GM19035 (cell line): Measurements from ENCODE around the gene PRKN.

Experiments
- ATAC-seq: cut with Tn5 transposase; IDR thresholded peaks from one replicate; pipeline ENCODE4 v1.9.1; 2021; ENCODE audit not compliant: unreplicated experiment

Gene PRKN

DNA sequence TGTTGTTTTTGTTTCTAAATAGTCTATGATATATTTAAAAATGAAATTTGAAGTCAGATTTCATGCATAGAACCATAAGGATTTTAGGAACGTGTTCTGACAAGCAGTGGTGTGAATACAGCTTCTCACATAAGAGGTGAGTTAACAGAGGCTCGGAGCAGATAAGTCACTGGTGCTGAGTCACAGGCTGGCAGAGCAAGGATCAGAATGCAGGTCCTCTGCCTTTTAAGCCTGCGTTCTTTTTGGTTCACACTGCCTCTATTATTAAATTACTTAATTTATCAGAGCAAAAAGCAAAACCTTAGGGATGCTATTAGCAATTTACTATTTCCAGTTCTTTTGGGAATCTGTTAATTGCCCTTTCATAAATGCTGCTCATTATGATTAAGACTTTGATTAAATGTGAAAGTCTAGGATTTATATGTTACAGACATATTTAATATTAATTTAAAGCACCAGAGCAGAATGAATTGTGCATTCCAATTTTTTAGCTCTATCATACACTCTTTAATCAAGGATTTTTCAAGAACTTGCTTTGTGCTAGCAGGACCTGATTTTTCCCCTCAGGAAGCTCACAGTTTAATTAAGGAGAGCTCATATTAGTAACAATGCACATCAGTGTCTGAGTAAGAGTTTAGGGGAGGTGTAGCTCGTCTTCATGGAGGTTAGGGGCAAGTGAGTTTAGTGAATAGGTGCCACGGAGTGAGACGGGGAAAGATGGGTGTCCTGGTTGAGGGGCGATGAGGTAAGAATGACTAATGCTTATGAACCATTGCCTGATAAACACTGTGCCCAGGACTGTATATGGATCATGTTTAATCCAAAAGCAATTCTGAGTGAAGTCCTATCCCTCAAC is 1241.0 kb downstream of the PRKN start:
- ATAC-seq, result no peak

DNA sequence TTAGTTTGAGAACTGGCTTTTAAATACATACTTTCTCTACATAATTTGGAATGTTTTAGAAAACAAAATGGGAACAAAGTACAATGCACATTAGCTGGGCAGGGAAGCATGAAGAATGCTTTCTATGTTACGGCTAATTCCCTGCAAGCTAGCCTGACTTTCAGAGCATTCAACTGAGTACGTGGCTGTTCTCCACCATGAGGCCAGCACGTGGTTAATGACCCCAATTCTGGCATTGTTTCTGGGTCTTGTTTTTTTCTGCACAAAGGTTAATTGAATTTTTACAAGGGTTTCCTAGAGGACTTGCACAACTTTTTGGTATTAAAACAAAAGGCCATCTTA is 1245.1 kb downstream of the PRKN start:
- ATAC-seq, result no peak

DNA sequence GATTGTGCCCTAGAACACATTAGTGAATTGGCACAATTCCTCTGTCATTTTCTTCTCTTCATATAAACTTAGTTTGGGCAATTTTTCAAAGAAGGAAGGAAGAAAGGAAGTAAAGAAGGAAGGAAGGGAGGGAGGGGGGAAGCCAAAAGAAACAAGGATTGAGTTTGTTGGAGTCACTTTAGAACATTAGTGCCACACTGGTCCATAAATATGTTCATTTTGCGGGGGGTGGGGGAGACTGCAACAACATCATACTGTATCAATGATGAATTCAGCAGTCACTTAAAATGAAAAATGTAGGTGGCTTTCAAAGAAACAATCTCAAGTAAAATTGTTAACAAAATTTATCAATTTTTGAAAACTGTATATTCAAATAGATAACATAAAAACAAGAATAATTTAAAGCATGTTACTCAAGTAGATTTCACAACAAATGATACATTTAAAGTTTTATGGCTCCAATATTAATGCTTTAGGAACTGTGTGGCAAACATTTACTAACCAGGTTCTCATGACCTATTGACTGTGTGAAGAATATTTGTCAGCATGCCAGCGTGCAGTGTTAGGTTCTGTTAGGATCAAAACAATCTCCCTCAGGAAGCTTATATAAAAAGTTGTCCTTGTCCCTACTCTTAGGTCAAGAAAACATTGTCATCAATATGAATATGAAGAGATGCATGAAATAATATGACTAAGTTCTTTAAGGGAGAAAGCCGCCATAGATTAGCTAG is 1245.6 kb downstream of the PRKN start:
- ATAC-seq, result no peak

DNA sequence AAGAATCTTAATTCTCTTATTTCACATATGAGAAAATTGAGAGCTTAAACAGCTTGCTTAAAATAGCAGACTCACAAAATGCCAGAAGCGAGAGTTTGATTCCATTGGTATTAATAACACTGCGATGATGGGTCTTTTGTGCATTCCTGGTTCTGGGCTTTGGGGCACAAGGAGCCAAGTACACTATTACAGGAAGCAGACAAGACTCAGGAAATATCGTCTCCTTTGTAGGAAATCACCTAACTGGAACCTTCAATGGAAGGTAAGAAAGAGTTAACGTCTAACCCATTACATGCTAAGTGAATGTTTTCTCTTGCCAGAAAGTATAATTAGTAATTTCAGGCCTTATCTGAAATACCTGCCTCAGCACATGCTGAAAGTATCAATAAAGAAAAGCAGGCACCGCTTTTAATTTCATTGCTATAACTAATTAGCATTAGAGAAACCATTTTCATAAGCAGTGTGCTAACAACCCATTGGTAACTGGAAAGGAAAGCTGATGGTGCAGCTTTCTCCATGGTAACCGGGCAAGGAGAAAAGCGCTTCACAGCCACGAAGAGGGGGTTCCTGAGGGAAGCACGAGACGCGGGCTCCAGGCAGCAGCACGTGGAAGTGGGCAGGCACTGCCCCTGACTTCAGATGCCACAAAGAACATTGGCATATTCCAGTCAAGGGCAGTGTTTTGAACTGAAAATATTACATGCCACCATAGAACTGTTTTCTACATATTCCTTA is 1247.0 kb downstream of the PRKN start:
- ATAC-seq, result no peak

DNA sequence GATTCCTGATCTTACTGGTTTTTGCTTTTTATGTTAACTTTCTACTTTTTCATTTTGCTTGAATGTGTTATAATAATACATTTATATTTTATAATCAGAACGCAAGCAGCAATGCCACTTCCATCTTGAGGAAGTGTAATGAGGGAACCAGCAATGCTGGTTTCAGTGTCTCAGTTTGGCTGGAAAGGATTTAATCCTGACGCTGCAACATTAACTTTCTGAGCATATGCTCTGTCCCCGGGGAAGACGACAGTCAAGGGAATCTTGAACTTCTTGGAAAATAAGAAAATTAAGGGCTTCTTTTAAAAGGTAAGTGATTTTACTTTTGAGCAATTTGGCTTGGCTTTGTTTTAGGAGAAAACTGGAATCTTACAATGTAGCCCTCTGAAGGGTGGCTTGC is 1248.2 kb downstream of the PRKN start:
- ATAC-seq, result no peak

DNA sequence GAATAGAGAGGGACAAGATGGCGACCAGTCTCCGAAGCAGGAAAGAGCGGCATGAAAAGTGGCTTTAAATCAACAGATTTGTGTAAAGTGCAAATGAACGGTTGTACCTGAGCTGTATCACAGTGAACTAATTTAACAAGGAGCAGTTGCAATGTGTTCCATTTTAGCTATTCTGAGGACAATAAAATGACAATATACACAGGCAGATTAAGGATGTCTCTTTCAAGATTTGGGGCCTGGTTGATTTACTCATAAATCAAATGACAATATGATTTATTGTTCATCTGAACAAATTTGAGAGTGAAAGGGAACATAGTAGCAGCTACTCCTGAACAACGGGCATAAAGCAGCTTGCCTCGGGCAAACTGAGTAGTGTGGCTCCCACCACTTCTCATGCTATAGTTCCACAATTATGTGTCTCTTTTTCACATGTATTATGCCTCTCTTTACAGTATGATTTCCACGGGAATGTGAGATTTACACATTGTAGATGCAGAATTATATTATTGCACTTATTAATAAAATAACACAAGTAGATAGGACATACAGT is 1249.6 kb downstream of the PRKN start:
- no peak for ATAC-seq

DNA sequence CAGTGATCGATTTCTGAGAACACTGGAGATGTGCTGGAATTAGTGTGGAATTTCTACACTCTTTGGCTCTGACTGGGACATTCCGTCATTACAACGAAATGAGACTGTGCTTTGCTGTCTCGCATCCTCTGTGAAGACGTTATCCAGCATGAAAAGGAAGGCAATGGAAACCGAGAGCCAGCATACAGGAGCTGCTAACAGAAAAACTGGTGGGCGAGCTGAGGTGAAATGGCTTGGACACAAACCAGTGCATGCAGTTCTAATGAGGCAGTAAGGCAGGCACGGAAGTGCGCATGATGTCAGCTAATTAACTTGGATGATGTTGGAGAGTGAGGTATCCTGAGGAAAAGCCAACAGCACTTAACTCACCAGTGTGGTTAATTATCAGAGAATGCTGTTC is 1250.9 kb downstream of the PRKN start:
- no peak for ATAC-seq

DNA sequence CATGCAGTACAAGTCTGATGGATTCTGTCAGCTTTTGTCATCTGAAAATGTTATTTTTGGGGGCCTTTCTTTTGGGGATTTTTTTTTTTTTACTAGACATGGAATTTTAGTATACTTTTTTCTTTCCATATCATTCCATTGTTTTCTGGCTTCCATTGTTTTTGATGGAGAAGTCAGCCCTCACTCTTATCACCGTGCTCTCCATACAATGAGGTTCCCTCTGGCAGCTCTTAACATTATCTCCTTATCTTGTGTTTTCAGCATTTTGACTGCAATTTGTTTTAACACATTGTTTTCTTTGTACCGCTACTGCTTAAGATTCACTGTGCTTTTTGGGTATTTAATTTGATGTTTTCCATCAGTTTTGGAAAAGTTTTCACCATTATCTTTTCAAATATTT is 1262.2 kb downstream of the PRKN start:
- ATAC-seq, result no peak

DNA sequence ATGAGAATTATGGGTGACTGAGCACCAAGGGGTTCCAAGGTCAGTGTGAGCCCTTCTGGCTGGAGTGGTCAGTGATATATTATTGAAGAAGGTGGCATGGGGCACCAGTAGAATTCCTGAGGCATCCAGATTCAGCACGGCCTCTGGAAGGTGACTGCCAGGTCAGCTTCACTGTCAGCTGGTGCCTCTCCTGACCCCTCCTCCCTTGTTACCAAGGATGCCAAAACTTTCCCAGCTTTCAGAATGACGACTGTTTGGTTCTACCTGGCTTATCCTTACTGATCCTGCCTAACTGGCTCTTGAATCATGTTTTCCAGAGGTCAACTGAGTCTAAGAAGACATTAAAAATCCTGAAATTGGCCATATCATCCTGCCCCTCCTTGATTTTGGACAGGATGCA is 1264.5 kb downstream of the PRKN start:
- ATAC-seq, result no peak

DNA sequence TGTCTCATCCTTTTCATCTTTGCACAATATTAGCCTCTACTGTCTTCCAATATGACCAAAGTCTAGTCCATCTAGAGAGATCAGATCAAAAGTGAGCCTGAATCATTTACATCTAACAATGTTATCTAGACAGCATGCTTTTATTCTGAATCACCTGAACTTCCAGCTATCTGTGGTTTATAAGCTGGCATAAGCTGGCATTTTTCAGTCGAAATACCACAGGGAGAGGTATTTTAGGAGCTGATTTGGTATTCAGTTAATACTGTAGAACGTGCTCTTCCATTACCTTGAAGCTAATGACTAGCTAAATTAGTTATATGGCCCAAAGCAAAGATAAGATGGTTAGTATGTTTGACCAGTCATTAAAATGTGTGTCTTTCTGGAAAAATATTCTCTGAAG is 1265.4 kb downstream of the PRKN start:
- no peak for ATAC-seq

DNA sequence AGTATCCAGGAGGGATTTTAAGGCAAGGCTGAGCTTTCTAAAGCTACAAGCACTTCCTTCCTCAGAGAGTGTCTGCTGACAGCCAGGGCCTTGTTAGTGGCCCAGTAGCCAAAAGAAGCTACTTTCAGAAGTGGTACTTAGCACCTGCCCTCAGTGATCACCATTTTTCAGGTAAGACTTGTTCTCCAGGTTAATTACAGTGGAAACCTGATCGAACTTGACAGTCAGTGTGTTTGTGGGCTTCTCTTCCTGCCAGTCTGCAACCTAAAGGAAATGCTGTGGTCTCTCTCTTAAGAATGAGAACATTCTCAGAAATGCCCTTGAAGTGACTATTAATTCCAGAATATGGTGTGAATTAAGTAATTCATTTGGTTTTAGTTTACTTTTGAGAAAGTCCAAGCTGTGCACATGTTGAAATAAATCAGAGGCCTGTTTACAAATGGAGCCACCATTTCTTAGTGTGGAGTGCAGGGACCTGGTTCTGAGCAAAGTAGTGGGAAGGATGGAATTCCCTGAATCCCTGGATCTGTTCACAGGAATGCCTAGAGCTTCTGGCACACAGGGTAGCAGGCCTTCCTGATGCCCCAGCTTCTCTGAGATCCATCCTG is 1268.5 kb downstream of the PRKN start:
- no peak for ATAC-seq

DNA sequence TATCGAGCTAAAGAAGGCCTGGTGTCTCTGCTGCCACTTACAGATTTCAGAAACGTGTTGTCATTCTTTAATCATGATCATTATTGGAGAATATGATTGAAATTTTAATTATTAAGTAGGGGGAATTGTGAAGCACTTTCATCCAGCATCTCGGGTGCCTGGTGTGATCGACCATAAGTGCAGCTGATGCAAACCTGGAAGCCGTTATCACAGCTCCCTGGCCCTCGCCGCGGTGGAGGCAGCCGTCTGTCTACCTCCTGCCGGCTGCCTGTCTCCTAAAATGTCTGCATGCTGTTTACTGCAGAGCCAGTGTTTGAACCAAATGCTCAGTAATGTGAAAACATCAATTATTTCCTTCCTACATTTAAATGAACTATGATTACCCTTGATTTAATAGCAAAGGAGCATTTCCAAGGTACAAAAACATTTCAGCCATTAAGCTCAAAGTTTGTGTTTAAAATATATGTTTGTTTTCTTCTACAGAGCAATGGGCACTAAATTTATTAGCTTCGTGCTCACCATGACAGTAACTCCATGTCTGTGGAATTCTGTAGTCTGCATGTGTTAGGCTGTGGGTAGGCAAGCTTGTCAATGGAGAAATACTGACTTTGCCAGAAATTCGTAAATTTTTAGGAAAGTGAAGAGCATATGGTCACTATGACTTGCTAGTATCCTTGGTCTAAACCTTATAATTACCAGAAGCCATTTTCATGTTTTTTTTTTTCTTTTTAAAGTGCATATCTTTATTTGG is 1269.2 kb downstream of the PRKN start:
- ATAC-seq, result no peak

DNA sequence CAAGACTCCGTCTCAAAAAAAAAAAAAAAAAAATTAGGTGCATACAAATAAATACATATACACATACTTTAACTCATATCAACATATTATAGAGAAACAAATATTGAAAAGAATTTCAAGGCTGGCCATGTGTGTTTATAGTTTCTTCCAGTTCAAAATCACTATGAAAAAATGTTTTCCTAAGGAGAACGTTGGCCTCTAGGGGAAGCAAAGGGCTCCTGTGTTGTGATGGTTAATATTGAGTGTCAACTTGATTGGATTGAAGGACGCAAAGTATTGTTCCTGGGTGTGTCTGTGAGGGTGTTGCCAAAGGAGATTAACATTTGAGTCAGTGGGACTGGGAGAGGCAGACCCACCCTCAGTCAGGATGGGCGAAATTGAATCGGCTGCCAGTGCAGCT is 1271.7 kb downstream of the PRKN start:
- no peak for ATAC-seq

DNA sequence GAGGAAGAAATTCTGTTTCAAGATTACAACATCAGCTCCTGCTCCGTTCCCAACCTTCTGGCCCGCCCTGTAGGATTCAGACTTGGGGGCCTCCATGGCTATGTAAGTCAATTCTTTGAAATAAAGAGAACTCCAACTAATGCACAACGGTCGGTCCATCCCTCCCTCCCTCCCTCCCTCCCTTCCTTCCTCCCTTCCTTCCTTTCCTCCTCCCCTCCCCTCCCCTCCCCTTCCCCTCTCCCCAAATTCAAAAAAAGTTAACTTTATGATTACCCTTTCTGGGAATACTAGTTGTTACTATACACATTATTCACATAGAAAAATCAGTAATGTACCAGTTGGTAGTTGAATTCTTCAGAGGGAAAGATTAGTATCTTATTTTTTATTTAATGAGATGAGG is 1274.0 kb downstream of the PRKN start:
- no peak for ATAC-seq

DNA sequence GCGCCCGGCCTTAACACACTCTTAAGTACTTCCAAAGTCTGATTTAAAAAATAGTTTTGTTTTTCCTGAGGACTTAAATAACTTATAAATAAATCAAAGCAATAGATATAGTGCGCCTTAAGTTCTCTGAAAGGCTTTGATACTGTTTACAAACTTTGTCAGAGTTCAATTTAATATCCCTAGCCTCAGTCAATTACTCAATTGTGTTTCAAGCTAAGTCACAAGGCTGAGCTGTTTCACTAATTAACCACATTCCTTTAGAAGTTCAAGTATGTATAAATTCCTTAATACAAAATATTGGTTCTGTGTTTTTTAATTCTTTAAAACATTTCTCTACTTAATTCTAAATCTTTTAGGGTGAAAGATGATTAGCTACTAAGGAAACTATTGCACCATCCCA is 1275.3 kb downstream of the PRKN start:
- ATAC-seq, result no peak

DNA sequence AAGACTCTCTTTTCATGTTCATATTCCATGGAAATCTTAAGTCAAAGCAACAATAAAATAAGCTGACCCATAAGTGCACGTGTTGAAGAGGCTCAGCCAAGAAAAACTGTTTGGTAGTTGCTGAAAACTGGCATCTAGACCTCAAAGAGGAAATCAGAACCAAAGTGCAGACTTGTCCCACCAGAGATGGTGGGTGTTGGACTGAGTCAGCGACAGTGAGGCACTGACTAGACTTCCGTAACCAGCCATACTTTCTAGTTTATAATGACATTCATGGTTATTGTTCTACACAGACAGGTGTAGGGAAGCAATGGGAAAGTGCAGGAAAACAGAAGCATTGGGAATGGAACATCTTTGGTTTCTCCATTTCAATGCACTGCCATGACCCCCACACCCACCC is 1278.0 kb downstream of the PRKN start:
- no peak for ATAC-seq

DNA sequence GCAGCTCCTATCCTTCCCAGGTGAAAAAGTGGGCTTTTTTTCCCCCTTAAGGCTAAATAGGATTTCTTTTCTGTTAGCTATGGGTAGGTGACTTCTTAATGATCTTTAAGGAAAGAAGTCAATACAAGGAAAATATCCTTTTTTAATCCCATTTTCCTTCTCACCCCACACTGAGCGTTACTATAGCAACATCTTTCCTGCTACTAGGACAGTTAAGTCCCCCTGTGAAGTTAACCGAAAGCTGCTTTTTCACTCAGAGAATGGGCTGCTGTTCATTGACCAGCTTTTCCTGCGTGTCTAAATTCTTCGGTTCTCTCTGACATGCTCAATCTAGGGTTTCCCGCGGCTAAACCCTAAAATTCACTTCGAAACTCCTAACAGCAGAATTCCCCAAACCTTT is 1280.6 kb downstream of the PRKN start:
- no peak for ATAC-seq

DNA sequence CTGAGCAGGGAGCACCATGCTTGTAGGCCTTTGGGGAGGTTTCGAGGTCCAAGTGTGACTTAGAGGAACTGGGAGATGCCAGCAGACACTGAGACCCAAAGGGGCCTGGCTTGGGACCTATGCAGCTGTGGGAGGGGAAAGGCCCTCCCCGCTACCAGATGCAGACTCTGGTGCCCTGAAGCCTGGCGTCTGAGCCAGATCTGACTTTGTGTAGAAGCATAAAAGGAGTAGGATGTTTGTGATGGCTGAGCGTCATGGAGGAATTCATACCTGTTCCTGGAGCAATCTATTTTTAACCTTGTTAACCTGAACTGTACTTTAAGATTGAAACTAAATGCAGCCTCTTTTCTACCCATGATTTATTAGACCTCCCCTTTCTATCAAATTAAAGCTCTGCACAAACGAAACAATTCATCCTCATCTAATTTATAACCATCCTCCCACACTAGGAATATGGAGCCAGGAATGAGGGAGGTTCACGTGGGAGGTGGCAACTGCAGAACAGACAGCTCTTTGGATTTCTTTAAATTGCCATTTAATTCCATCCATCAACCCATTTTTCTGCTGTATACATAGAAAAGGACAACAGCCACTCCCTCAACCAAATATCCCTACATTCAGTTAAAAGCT is 1281.2 kb downstream of the PRKN start:
- no peak for ATAC-seq

DNA sequence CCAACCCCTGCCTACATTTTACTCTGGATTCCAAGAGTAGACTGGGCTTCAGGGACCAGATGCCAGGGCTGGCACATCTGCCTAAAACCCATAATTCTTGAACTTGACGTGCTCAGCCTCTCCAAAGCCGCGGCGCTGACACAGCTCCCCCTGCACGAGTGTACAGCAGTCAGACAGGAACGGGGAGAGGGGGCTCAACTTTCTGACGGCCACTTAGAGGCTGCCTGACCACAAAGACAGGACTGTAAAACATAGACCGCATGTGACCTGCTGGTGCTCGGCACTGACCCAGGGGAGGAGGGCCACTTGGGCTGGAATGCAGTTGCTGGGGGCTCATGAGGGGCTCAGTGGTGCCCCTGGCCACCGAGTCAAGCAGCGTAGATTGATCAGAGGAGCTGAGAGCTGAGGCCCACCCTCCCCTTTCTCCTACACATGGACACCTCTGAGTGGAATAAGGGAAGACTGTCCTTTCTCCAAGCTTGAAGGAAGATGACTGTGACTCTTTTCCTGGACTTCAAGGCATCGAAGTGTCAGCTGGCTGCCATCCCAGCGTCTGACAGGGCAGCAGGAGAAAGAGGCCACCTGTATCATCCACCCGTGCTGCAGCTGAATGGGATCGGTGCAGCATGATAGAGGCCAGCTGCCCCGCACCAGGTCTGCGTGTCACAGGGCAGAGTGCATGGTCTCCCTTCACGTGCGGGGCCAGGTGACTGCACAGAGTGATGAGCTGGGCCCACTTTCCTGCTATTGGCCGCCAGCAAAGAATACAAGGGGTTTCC is 1282.4 kb downstream of the PRKN start:
- ATAC-seq, result no peak
